HAP-1 (cell line): ENCODE measurements around the gene GTPBP1.

Experiments used
- DNase-seq, 2 experiments: peaks; one replicate each; pipeline ENCODE4 v3.0.0-alpha.2; 2016 to 2020; ENCODE audit warnings: low spot score in 2 of 2
- H3K27me3 ChIP-seq: fragments of 250-450 bp; sonication (Bioruptor Pico); 2 replicates; pipeline ENCODE4 v1.5.1; 2020; ENCODE audit warnings: low read depth, mild to moderate bottlenecking, moderate library complexity
- H3K36me3 ChIP-seq: fragments of 250-450 bp; sonication (Bioruptor Pico); replicated peaks from 2 replicates; pipeline ENCODE4 v1.5.1; 2020; ENCODE audit warnings: mild to moderate bottlenecking
- H3K4me1 ChIP-seq: fragments of 250-450 bp; sonication (Bioruptor Pico); 2 replicates; pipeline ENCODE4 v1.5.1; 2020; ENCODE audit warnings: mild to moderate bottlenecking
- H3K4me3 ChIP-seq: fragments of 250-450 bp; sonication (Bioruptor Pico); 2 replicates; pipeline ENCODE4 v1.5.1; 2020; ENCODE audit warnings: mild to moderate bottlenecking, moderate library complexity
- H3K9me3 ChIP-seq: fragments of 250-450 bp; sonication (Bioruptor Pico); 2 replicates; pipeline ENCODE4 v1.5.1; 2020; ENCODE audit warnings: mild to moderate bottlenecking, moderate library complexity
- in situ Hi-C: fragments of 300-500 bp; cut with MboI; formaldehyde crosslinking; loops from 3 replicates; pipeline ENCODE4 v1.14.3; 2020; ENCODE audit warnings: low sequenced_read_pairs, inconsistent platforms, mixed read lengths

Gene GTPBP1

GRCh38 chr22:38735465-38736256, 29.9 kb downstream of the GTPBP1 start:
- in situ Hi-C loops, result no loop called here
- Histone ChIP-seq H3K27me3 (no peaks in the 10 kb centered on the region), H3K4me3 (no peak overlapping the region), H3K36me3 (peaks cover 89% of the 10 kb centered on the region), H3K9me3 (no peaks in the 10 kb centered on the region), H3K4me1 (no peaks in the 10 kb centered on the region)
- no peak for DNase-seq

- Histone ChIP-seq H3K4me1 (no peaks in the 10 kb centered on the region), H3K27me3 (no peaks in the 10 kb centered on the region), H3K36me3 (peaks cover 89% of the 10 kb centered on the region), H3K9me3 (no peaks in the 10 kb centered on the region), H3K4me3 (no peak overlapping the region)
- in situ Hi-C loops, result no loop called here
- no peak for DNase-seq
Observed at GRCh38 chr22:38736257-38736570, 30.5 kb downstream of the GTPBP1 start.

- no peak for DNase-seq
- Histone ChIP-seq H3K27me3 (no peaks in the 10 kb centered on the region), H3K9me3 (no peaks in the 10 kb centered on the region), H3K36me3 (peaks cover 96% of the 10 kb centered on the region), H3K4me3 (no peak overlapping the region), H3K4me1 (no peaks in the 10 kb centered on the region)
- in situ Hi-C loops, result no loop called here
Observed at GRCh38 chr22:38737302-38738060, 31.7 kb downstream of the GTPBP1 start.

GRCh38 chr22:38738475-38739070, 32.8 kb downstream of the GTPBP1 start:
- Histone ChIP-seq H3K36me3 (peaks cover 98% of the 10 kb centered on the region), H3K27me3 (no peaks in the 10 kb centered on the region), H3K4me1 (no peaks in the 10 kb centered on the region), H3K9me3 (no peaks in the 10 kb centered on the region), H3K4me3 (no peak overlapping the region)
- DNase-seq, result no peak
- in situ Hi-C loops, result no loop called here

- Histone ChIP-seq H3K36me3 (peaks cover 95% of the 10 kb centered on the region), H3K4me1 (no peaks in the 10 kb centered on the region), H3K9me3 (no peaks in the 10 kb centered on the region), H3K4me3 (no peak overlapping the region), H3K27me3 (no peaks in the 10 kb centered on the region)
- DNase-seq, result no peak
- in situ Hi-C loops, result no loop called here
Observed at GRCh38 chr22:38739300-38740055, 33.7 kb downstream of the GTPBP1 start.

GRCh38 chr22:38740116-38740723, 34.5 kb downstream of the GTPBP1 start:
- no peak overlapping the region for H3K4me3 ChIP-seq
- in situ Hi-C loops, result no loop called here
- no peak for DNase-seq
- H3K9me3 ChIP-seq, result no peaks in the 10 kb centered on the region
- H3K4me1 ChIP-seq, result no peaks in the 10 kb centered on the region
- no peaks in the 10 kb centered on the region for H3K27me3 ChIP-seq
- H3K36me3 ChIP-seq, result peaks cover 95% of the 10 kb centered on the region

- in situ Hi-C loops, result no loop called here
Observed at GRCh38 chr22:38740754-38741153, 35.0 kb downstream of the GTPBP1 start.

GRCh38 chr22:38741166-38741565, 35.4 kb downstream of the GTPBP1 start:
- Histone ChIP-seq H3K9me3 (no peaks in the 10 kb centered on the region), H3K27me3 (no peaks in the 10 kb centered on the region), H3K4me3 (no peak overlapping the region), H3K4me1 (no peaks in the 10 kb centered on the region), H3K36me3 (peaks cover 90% of the 10 kb centered on the region)
- DNase-seq, result no peak
- in situ Hi-C loops, result no loop called here

More at GRCh38 chr22:38740754-38741153, 35.0 kb downstream of the GTPBP1 start:
- peaks cover 92% of the 10 kb centered on the region for H3K36me3 ChIP-seq
- H3K4me3 ChIP-seq, result no peak overlapping the region
- no peaks in the 10 kb centered on the region for H3K4me1 ChIP-seq
- DNase-seq, result no peak
- no peaks in the 10 kb centered on the region for H3K9me3 ChIP-seq
- no peaks in the 10 kb centered on the region for H3K27me3 ChIP-seq

- no peaks in the 10 kb centered on the region for H3K27me3 ChIP-seq
- DNase-seq, result no peak
- in situ Hi-C loops, result no loop called here
- H3K36me3 ChIP-seq, result peaks cover 90% of the 10 kb centered on the region
- H3K9me3 ChIP-seq, result no peaks in the 10 kb centered on the region
- no peak overlapping the region for H3K4me3 ChIP-seq
- H3K4me1 ChIP-seq, result no peaks in the 10 kb centered on the region
Observed at GRCh38 chr22:38741576-38741975, 35.8 kb downstream of the GTPBP1 start.

GRCh38 chr22:38742176-38742942, 36.6 kb downstream of the GTPBP1 start:
- no peak overlapping the region for H3K4me3 ChIP-seq
- no peaks in the 10 kb centered on the region for H3K4me1 ChIP-seq
- no peaks in the 10 kb centered on the region for H3K27me3 ChIP-seq

GRCh38 chr22:38744981-38745380, 39.2 kb downstream of the GTPBP1 start:
- peaks cover 81% of the 10 kb centered on the region for H3K36me3 ChIP-seq

More at GRCh38 chr22:38742176-38742942, 36.6 kb downstream of the GTPBP1 start:
- Histone ChIP-seq H3K36me3 (peaks cover 83% of the 10 kb centered on the region), H3K9me3 (no peaks in the 10 kb centered on the region)
- DNase-seq, result no peak
- in situ Hi-C loops, result no loop called here

GRCh38 chr22:38745676-38746460, 40.1 kb downstream of the GTPBP1 start:
- DNase-seq, result no peak
- Histone ChIP-seq H3K4me1 (no peaks in the 10 kb centered on the region), H3K27me3 (no peaks in the 10 kb centered on the region), H3K4me3 (no peak overlapping the region), H3K9me3 (no peaks in the 10 kb centered on the region), H3K36me3 (peaks cover 81% of the 10 kb centered on the region)
- in situ Hi-C loops, result no loop called here

More at GRCh38 chr22:38744981-38745380, 39.2 kb downstream of the GTPBP1 start:
- no peaks in the 10 kb centered on the region for H3K27me3 ChIP-seq
- DNase-seq, result no peak
- in situ Hi-C loops, result no loop called here
- H3K4me1 ChIP-seq, result no peaks in the 10 kb centered on the region
- no peak overlapping the region for H3K4me3 ChIP-seq
- no peaks in the 10 kb centered on the region for H3K9me3 ChIP-seq
